Activated naive CD4-positive, alpha-beta T cell treated with anti-CD3 and anti-CD28 coated beads for 36 hours (primary cell): ENCODE measurements around the gene LAMB3. TPM values are rescaled to one million over a fixed set of nuclear protein-coding genes. Genes with fewer than 3 reads are reported as not detected.

Experiments used
- CTCF ChIA-PET: fragments of 350-600 bp; sonication (Branson Sonifier 250); formaldehyde crosslinking; loops from one replicate; lab custom pipeline; 2021; ENCODE audit warnings: antibody characterized with exemption; lab: Charles Lee
- DNase-seq: peaks from one replicate; pipeline ENCODE4 v3.0.0-alpha.2; 2020
- H3K27ac Mint-ChIP-seq: one replicate; pipeline ENCODE4 v1.8.0; 2021; ENCODE audit warnings: mild to moderate bottlenecking, mixed read lengths
- H3K27me3 Mint-ChIP-seq: one replicate; pipeline ENCODE4 v1.8.0; 2021; ENCODE audit warnings: low read depth, mixed read lengths
- H3K36me3 Mint-ChIP-seq: one replicate; pipeline ENCODE4 v1.8.0; 2021; ENCODE audit warnings: low read depth, mixed read lengths
- H3K4me1 Mint-ChIP-seq: one replicate; pipeline ENCODE4 v1.8.0; 2021; ENCODE audit warnings: low read depth, mixed read lengths
- H3K4me3 Mint-ChIP-seq: one replicate; pipeline ENCODE4 v1.8.0; 2021; ENCODE audit warnings: mild to moderate bottlenecking, moderate library complexity, mixed read lengths
- H3K9me3 Mint-ChIP-seq: one replicate; pipeline ENCODE4 v1.8.0; 2021; ENCODE audit warnings: mixed read lengths
- intact Hi-C: fragments of 100-400 bp; cut with micrococcal nuclease; formaldehyde crosslinking; loops from one replicate; pipeline ENCODE4 v1.15.1; 2023
- total RNA-seq, 2 experiments: library from RNA; stranded (reverse); gene quantifications; one replicate each; pipeline ENCODE4 v1.2.3, GENCODE V29; 2021

LAMB3 gene
- total RNA-seq, 2 experiments from 2014 or later = 11.8 to 13.0 TPM

DNA sequence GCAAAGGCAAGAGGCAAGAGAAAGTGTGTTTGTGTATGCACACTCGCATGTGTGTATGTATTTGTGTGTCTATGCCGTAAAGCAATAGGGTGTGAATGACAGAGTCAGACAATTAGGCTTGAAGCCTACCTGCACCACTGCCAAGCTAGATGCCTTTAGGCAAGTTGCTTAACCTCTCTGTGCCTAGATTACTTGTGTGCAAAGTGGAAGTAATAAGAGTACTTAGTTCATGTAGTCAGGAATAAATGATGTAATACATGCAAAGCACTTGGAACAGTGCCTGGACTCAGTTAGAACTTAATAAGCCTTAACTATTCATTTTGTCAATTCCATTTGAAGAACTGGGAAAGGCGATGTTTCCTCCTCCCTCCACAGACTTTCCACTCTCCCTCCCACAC, 31.7 kb downstream of the LAMB3 start:
- Mint-ChIP-seq H3K4me3 (no peak overlapping the region), H3K27ac (no peak overlapping the region)
- CTCF ChIA-PET = interaction anchor here (8.4 kb wide), 1 partner anchor 8 kb away, joined by 43 read pairs; no protein-coding TSS in a partner anchor

DNA sequence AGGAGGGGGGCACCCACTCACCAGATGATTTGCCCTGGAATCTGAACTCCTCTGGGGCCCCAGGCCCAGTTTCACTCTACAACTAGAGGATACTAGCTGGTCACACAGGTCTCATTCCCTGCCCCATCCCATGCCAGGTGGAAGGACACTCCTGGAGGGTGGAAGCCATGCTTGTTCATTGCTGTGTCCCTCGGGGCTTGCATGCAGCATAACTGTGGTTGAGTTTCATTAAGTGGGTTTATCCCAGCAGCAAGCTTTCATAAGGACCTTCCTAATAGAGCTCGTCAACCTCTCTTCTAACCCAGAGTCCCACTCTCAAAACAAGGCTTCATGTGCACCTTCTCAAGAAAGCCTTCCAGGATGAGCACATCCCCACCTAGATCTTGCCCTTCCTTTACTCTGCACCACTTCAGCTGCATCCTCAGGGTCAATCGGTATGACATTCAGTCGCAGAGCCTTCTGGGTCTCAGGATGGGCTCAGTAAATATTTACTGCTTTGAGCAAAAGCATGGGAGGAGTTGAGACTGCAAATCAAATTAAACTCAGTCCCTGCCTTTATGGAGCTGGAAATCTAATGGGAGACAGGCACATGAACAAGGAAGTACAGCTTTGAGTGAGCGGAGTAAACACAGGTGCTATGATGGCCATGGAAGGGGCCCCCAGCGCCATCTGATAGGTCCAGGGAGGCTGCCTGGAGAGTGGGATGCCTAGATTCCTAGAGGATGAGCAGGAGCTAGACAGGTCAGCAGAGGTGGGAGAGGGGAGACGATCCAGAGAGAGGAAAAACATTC, 32.3 kb downstream of the LAMB3 start:
- intact Hi-C loops = no loop called here

More for the DNA sequence above, 31.7 kb downstream of the LAMB3 start:
- intact Hi-C loops = no loop called here
- Mint-ChIP-seq H3K36me3 (peaks cover 3% of the 10 kb centered on the region), H3K27me3 (no peaks in the 10 kb centered on the region), H3K4me1 (peaks cover 11% of the 10 kb centered on the region), H3K9me3 (no peaks in the 10 kb centered on the region)
- no peak for DNase-seq

DNA sequence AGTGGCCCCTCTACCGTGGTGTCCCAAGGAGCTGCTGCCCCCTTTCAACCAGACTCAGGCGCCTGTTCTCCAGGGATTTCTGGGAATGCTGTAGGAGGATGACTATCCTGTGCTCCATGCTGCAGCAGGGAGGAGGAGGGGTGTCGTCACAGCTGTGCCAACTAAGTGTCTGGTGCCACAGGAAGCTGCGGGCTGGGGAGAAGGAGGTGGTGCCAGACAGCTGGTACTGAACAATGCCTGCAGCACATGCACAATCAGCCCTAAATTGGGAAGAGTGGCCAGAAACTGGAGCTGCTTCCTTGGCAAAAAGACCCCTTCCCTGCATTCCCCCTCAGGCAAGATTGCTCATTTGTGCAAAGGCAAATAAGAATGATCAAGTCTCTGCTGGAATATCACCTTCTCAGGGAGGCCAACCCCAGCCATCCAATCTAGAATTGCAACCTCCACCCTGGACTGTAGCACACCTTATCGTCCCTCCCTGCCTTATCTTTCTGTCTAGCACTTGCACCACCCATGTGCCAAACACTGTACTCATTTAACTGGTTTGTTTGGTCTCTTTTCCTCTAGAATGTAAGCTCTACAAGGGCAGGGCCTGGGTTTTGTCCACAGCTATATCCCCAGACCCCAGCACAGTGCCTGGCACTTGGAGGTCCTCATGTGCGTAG, 33.3 kb downstream of the LAMB3 start:
- Mint-ChIP-seq H3K9me3 (no peaks in the 10 kb centered on the region), H3K27me3 (no peaks in the 10 kb centered on the region), H3K36me3 (peaks cover 3% of the 10 kb centered on the region), H3K27ac (no peak overlapping the region), H3K4me1 (peaks cover 11% of the 10 kb centered on the region), H3K4me3 (no peak overlapping the region)
- CTCF ChIA-PET = interaction anchor here (0.9 to 8.4 kb wide), 4 partner anchors 10 to 49 kb away, joined by 3 to 43 read pairs (median 4); no protein-coding TSS in a partner anchor
- DNase-seq = no peak
- intact Hi-C loops = no loop called here

More for the DNA sequence above, 32.3 kb downstream of the LAMB3 start:
- no peak for DNase-seq
- no peaks in the 10 kb centered on the region for H3K27me3 Mint-ChIP-seq
- no peaks in the 10 kb centered on the region for H3K9me3 Mint-ChIP-seq
- no peak overlapping the region for H3K27ac Mint-ChIP-seq
- H3K4me1 Mint-ChIP-seq = peaks cover 11% of the 10 kb centered on the region
- no peak overlapping the region for H3K4me3 Mint-ChIP-seq
- H3K36me3 Mint-ChIP-seq = peaks cover 3% of the 10 kb centered on the region
- CTCF ChIA-PET = interaction anchor here (0.5 to 8.4 kb wide), 4 partner anchors 9 to 127 kb away, joined by 3 to 43 read pairs (median 4); no protein-coding TSS in a partner anchor

DNA sequence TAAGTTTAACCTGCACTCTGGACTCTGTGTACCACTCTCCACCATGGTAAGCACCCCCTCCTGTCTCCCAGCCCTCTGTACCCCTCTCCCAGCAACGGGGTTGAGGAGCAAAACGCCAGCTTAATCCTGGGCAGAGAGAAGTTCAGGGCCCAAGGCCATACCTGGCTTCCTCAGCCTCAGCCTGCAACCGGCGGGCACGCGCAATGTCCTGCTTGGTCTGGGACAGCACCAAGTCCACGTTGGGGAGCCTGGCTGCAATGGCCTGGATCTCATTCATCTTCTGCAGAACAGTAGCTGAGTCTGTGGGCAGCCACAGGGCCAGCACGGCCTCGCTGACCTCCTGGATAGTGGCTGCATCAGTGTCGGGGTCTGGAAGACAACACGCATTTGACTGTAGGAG, 33.9 kb downstream of the LAMB3 start:
- CTCF ChIA-PET = interaction anchor here (0.9 to 8.4 kb wide), 3 partner anchors 10 to 49 kb away, joined by 3 to 43 read pairs (median 4); no protein-coding TSS in a partner anchor
- Mint-ChIP-seq H3K9me3 (no peaks in the 10 kb centered on the region), H3K36me3 (peaks cover 3% of the 10 kb centered on the region), H3K4me3 (no peak overlapping the region), H3K27me3 (no peaks in the 10 kb centered on the region), H3K4me1 (peaks cover 11% of the 10 kb centered on the region), H3K27ac (no peak overlapping the region)
- DNase-seq = no peak
- intact Hi-C loops = no loop called here

DNA sequence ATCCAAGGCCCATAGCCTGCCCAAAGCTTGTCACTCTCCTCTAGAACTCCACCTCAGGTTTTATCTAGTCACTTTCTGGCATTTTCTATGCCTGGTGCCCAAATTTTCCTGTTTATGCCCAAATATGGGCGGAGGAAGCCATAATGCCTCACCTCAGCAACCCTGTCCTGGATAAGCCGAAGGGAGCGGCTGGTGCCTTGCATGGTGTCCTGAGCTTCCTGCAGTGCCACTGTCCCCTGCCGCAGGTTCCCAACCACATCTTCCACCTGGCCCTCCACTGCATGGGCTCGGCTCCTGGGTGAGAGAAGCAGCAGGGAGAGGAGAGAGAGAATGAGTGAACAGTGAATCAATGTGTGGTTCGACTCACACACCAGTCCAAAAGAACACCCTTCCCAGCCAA, 34.5 kb downstream of the LAMB3 start:
- Mint-ChIP-seq H3K36me3 (peaks cover 3% of the 10 kb centered on the region), H3K4me1 (peaks cover 11% of the 10 kb centered on the region), H3K27me3 (no peaks in the 10 kb centered on the region), H3K4me3 (no peak overlapping the region), H3K27ac (no peak overlapping the region), H3K9me3 (no peaks in the 10 kb centered on the region)
- intact Hi-C loops = no loop called here
- no peak for DNase-seq
- CTCF ChIA-PET = interaction anchor here (0.7 to 8.4 kb wide), 3 partner anchors 11 to 41 kb away, joined by 3 to 43 read pairs (median 6); no protein-coding TSS in a partner anchor

DNA sequence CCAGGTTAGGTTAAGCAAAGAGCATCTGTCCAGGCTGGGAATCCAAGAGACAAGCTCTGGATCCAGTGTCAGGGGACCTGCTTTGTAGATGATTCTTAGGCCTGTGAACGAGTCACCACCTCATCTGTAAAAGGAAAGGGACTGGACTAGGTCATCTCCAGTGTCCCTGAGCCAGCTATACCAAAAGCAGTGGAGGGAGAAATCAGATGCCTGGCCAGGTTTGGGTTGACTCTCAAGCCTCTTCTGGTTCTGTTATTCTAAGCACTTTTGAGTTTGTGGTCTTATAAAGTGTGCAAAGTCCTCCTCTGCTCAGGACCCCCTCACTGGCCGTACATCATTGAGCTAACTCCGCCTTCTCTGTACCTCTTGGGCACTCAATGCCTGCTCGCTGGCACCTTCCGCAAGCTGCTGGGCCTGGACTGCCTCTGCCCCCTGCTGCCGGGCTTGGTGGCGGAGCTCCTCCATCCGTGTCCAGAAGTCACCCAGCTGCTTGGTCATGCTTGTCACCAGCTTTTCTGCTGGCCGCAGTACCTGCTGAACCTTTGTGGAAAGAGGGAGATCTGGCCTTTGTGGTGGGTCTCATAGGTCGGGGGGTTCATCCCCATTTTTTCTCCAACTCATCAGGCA, 35.1 kb downstream of the LAMB3 start:
- peaks cover 3% of the 10 kb centered on the region for H3K36me3 Mint-ChIP-seq
- H3K4me3 Mint-ChIP-seq = no peak overlapping the region
- H3K27ac Mint-ChIP-seq = no peak overlapping the region
- no peaks in the 10 kb centered on the region for H3K9me3 Mint-ChIP-seq
- DNase-seq = no peak
- intact Hi-C loops = no loop called here
- H3K4me1 Mint-ChIP-seq = peaks cover 14% of the 10 kb centered on the region
- CTCF ChIA-PET = interaction anchor here (0.7 to 8.4 kb wide), 5 partner anchors 8 to 40 kb away, joined by 3 to 43 read pairs (median 4); no protein-coding TSS in a partner anchor
- H3K27me3 Mint-ChIP-seq = no peaks in the 10 kb centered on the region

DNA sequence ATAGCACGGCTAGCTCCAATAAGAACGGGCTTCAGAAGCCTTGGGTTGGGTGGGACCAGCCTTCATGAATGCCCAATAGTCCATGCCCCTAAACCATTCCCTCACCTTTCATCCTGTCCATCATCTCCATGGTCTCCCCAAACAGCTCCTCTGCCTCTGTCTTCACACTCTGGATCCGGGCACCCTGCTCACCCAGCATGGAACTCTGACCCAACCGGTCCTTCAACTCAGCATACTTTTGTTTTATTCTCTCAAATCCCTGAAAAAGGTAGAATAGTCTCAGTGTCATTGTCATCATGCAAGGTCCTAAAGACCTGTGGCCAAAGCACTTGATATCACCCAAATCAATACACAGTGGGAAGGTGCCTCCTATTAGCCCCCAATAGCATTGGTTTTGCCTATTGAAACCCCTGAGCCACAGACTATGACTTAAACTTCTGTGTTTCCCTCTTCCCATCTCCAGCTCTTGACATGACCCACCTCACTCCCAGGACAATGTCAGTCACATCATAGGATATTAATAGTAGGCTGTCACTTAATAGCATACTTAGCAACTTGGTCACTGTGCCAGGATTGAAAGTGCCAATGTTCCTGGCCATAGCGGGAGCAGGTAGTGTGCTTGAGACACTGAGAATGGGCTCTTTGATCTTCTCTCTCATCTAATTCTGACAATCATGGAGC, 35.7 kb downstream of the LAMB3 start:
- H3K36me3 Mint-ChIP-seq = peaks cover 3% of the 10 kb centered on the region
- H3K27ac Mint-ChIP-seq = no peak overlapping the region
- H3K4me3 Mint-ChIP-seq = no peak overlapping the region
- H3K9me3 Mint-ChIP-seq = no peaks in the 10 kb centered on the region
- CTCF ChIA-PET = interaction anchor here (1.0 to 8.4 kb wide), 5 partner anchors 8 to 32 kb away, joined by 3 to 43 read pairs (median 4); no protein-coding TSS in a partner anchor
- DNase-seq = no peak
- no peaks in the 10 kb centered on the region for H3K27me3 Mint-ChIP-seq
- peaks cover 14% of the 10 kb centered on the region for H3K4me1 Mint-ChIP-seq
- intact Hi-C loops = no loop called here

DNA sequence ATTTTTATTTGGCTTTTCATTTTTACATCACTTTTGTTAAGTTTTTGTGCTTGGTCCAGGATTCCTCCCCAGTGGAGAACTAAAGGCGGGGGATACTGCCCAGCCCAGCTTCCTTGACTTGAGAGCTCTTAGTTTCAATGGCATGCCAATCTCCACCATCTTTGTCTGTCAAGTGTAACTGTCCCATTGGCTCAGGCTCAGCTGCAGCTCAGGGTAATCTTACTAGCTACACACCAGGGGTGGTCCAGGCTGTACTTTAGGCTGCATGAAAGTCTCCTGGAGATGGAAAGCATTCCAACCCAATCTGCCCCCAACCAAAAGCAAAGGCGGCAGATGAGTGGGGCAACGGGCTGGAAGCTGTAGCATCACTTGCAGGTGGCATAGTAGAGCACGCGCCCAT, 37.3 kb downstream of the LAMB3 start:
- Mint-ChIP-seq H3K27ac (no peak overlapping the region), H3K9me3 (no peaks in the 10 kb centered on the region), H3K36me3 (peaks cover 3% of the 10 kb centered on the region), H3K4me3 (no peak overlapping the region), H3K4me1 (peaks cover 14% of the 10 kb centered on the region), H3K27me3 (no peaks in the 10 kb centered on the region)
- CTCF ChIA-PET = interaction anchor here (0.8 to 8.4 kb wide), 4 partner anchors 14 to 45 kb away, joined by 3 to 43 read pairs (median 5); no protein-coding TSS in a partner anchor
- DNase-seq = no peak
- intact Hi-C loops = no loop called here

DNA sequence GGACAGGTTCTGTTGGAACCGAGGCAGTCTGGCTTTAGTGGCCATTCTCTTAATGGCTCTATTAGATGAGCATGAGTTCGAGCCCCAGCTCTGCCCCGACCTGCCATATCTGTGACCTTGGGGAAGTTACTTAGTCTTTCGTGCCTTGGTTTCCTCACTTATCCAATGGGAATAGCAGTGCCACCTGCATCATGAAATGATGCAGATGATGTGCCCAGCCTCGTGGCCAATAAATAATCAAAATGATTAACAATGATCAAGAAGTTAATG, 38.1 kb downstream of the LAMB3 start:
- H3K36me3 Mint-ChIP-seq = peaks cover 3% of the 10 kb centered on the region
- H3K27me3 Mint-ChIP-seq = no peaks in the 10 kb centered on the region
- no peak overlapping the region for H3K27ac Mint-ChIP-seq
- intact Hi-C loops = no loop called here
- H3K4me1 Mint-ChIP-seq = peaks cover 11% of the 10 kb centered on the region
- no peaks in the 10 kb centered on the region for H3K9me3 Mint-ChIP-seq
- CTCF ChIA-PET = interaction anchor here (0.8 to 8.4 kb wide), 3 partner anchors 12 to 37 kb away, joined by 3 to 43 read pairs (median 5); no protein-coding TSS in a partner anchor
- no peak overlapping the region for H3K4me3 Mint-ChIP-seq
- no peak for DNase-seq

DNA sequence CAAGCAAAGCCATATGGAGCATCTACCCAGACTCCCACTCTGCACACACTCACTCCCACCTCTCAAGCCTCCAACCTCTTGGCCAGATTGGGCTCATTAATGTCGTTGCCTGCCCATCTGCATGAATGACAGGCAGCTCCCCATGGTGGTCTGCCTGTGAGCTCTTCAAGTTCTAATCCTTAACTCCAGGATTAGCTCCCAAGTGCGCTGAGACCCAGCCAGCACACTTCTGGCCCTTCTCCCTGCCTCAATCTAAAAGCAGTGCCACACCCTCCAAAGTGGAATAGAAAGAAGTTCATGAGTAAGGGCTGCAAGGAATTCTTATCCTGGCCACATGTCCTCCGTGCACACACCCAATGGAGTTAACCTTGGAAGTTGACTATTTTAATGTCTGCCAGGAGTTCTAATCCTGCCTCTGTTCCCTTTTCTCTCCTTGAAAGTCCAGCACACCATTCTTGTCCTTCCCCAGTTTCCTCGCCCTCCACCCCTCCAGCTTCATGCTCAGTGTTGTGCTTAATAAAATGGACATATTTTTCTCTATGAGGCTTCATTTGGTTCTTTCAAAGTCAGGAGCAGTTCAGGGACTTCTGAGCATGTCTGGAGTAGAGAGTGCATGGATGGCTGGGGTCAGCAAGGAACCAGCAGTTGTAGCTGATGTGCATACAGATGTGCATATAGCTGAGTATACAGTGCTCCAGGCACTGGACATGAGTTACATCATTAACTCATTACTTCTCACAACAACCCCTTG, 38.6 kb downstream of the LAMB3 start:
- Mint-ChIP-seq H3K4me1 (peaks cover 6% of the 10 kb centered on the region), H3K27ac (no peak overlapping the region), H3K4me3 (no peak overlapping the region), H3K27me3 (no peaks in the 10 kb centered on the region), H3K9me3 (no peaks in the 10 kb centered on the region), H3K36me3 (peaks cover 3% of the 10 kb centered on the region)
- CTCF ChIA-PET = interaction anchor here (0.8 to 8.4 kb wide), 4 partner anchors 11 to 37 kb away, joined by 3 to 43 read pairs (median 5); no protein-coding TSS in a partner anchor
- intact Hi-C loops = no loop called here
- no peak for DNase-seq
